Upper lobe of left lung (tissue), 6 donors: ENCODE data around the gene CRHR2. TPM values are rescaled to one million over a fixed set of nuclear protein-coding genes. Genes with fewer than 3 reads are reported as not detected.

Experiments
- ATAC-seq, 2 donors: fragments of 200-7000 bp; cut with Tn5 transposase; one replicate each; pipeline ENCODE4 v1.9.1; 2022; ENCODE audit warnings: mild to moderate bottlenecking in 2 of 2, moderate library complexity in 2 of 2; ENCODE audit not compliant: low FRiP score in 2 of 2
- DNase-seq, 2 donors: peaks; one replicate each; pipeline ENCODE4 v3.0.0-alpha.2; 2019 to 2020
- H3K27ac ChIP-seq, 4 donors: fragments of 200-600 bp; sonication (generic); one replicate each; pipeline ENCODE4 v1.5.1; 2016 to 2019
- H3K27me3 ChIP-seq, 4 donors: fragments of 200-600 bp; sonication (generic); one replicate each; pipeline ENCODE4 v1.5.1; 2017 to 2019
- H3K36me3 ChIP-seq, 4 donors: fragments of 200-600 bp; sonication (generic); one replicate each; pipeline ENCODE4 v1.5.1; 2016 to 2019
- H3K4me1 ChIP-seq, 4 donors: fragments of 200-600 bp; sonication (generic); one replicate each; pipeline ENCODE4 v1.5.1; 2018 to 2019
- H3K4me3 ChIP-seq, 4 donors: fragments of 200-600 bp; sonication (generic); one replicate each; pipeline ENCODE4 v1.5.1; 2017 to 2019; ENCODE audit warnings: mild to moderate bottlenecking in 2 of 4, moderate library complexity in 1 of 4
- H3K9me3 ChIP-seq, 4 donors: fragments of 200-600 bp; sonication (generic); one replicate each; pipeline ENCODE4 v1.5.1; 2018 to 2019
- CTCF ChIP-seq, 6 experiments: fragments of 450-650 bp in 4 of 6; fragments of 200-600 bp in 2 of 6; sonication (generic) in 2 of 6; IDR thresholded peaks; one replicate each; pipeline ENCODE4 v1.5.1; 2016 to 2019; ENCODE audit warnings: antibody characterized with exemption in 6 of 6
- EP300 ChIP-seq, 4 donors: sonication (generic); formaldehyde crosslinking; IDR thresholded peaks; one replicate each; pipeline ENCODE4 v1.5.1; 2017; ENCODE audit warnings: antibody characterized with exemption in 4 of 4, control low read depth in 2 of 4
- POLR2A ChIP-seq, 4 donors: fragments of 450-650 bp; IDR thresholded peaks; one replicate each; pipeline ENCODE4 v1.5.1; 2016 to 2017; ENCODE audit warnings: antibody characterized with exemption in 4 of 4, mild to moderate bottlenecking in 2 of 4
- POLR2AphosphoS5 ChIP-seq, 2 donors: sonication (generic); formaldehyde crosslinking; IDR thresholded peaks; one replicate each; pipeline ENCODE4 v1.5.1; 2017; ENCODE audit warnings: antibody characterized with exemption in 2 of 2
- WGBS, 2 donors: methylation state at CpG; one replicate each; pipeline ENCODE4 v1.1.5; 2017 to 2018; 5-methylcytosine and 5-hydroxymethylcytosine counted together
- total RNA-seq, 6 donors: library from RNA; depleted of rRNA in 4 of 6; stranded (reverse); fragments of >200 nt in 4 of 6; gene quantifications; one replicate each; pipeline versions ENCODE4 v1.1.0 to v1.2.1, GENCODE V29; 2016 to 2021
- donor health status: DM: no; HTN: no; CAD: no; lungs with moderate emphysema.
- donor health status: DM: no; HTN: yes; CAD: no; lungs with severe emphysema.

The CRHR2 gene
- total RNA-seq, 6 donors from 2014 or later: 0.10 to 1.0 (median 0.44) TPM; not detected in 2

GRCh38 chr7:30635798-30636197 lies 46.5 kb downstream of the CRHR2 start:
- no peaks in the 10 kb centered on the region for H3K9me3 ChIP-seq
- peaks cover 0 to 7% (median 0%) of the 10 kb centered on the region in 4 donors for H3K4me1 ChIP-seq
- TF ChIP-seq EP300 (IDR thresholded peaks at IDR 0.05) (peak in 1 of 4 donors; percentile 26), CTCF (IDR thresholded peaks at IDR 0.05) (no peak)
- no peaks in the 10 kb centered on the region for H3K27me3 ChIP-seq
- ATAC-seq: peak in 1 of 2 donors; percentile 51
- WGBS, 2 donors: 76 to 80% methylated on average over 6 of the region's 6 CpGs
- no peak overlapping the region for H3K4me3 ChIP-seq
- H3K36me3 ChIP-seq: peaks cover 10 to 53% (median 29%) of the 10 kb centered on the region in 4 donors
- H3K27ac ChIP-seq: no peak overlapping the region
- DNase-seq: peak in 1 of 2 donors; percentile 48

- H3K36me3 ChIP-seq: peaks cover 12 to 64% (median 31%) of the 10 kb centered on the region in 4 donors
Measured at GRCh38 chr7:30634634-30635201, 47.5 kb downstream of the CRHR2 start.

GRCh38 chr7:30634193-30634626 lies 48.0 kb downstream of the CRHR2 start:
- Histone ChIP-seq H3K4me1 (peaks cover 0 to 7% (median 0%) of the 10 kb centered on the region in 4 donors), H3K27me3 (no peaks in the 10 kb centered on the region), H3K36me3 (peaks cover 12 to 69% (median 35%) of the 10 kb centered on the region in 4 donors), H3K9me3 (no peaks in the 10 kb centered on the region), H3K4me3 (no peak overlapping the region), H3K27ac (peak overlapping the region in 1 of 4 donors; percentile 23)
- WGBS, 2 donors: 80 to 82% methylated on average over 1 of the region's 1 CpG
- TF ChIP-seq EP300 (IDR thresholded peaks at IDR 0.05) (peak in 1 of 4 donors; percentile 62), CTCF (IDR thresholded peaks at IDR 0.05) (no peak), POLR2AphosphoS5 (IDR thresholded peaks at IDR 0.05) (no peak), POLR2A (IDR thresholded peaks at IDR 0.05) (no peak)
- no peak for DNase-seq
- peak in 1 of 2 donors; percentile 51 for ATAC-seq

More at GRCh38 chr7:30634634-30635201, 47.5 kb downstream of the CRHR2 start:
- no peaks in the 10 kb centered on the region for H3K27me3 ChIP-seq
- H3K4me1 ChIP-seq: peaks cover 0 to 7% (median 0%) of the 10 kb centered on the region in 4 donors
- H3K4me3 ChIP-seq: no peak overlapping the region
- WGBS, 2 donors: 83 to 84% methylated on average over 6 of the region's 6 CpGs
- TF ChIP-seq POLR2A (IDR thresholded peaks at IDR 0.05) (no peak), EP300 (IDR thresholded peaks at IDR 0.05) (no peak), POLR2AphosphoS5 (IDR thresholded peaks at IDR 0.05) (no peak), CTCF (IDR thresholded peaks at IDR 0.05) (no peak)
- no peak for ATAC-seq
- DNase-seq: no peak
- peak overlapping the region in 1 of 4 donors; percentile 23 for H3K27ac ChIP-seq
- H3K9me3 ChIP-seq: no peaks in the 10 kb centered on the region

- 73 to 81% methylated on average over 3 of the region's 3 CpGs for WGBS, 2 donors
- Histone ChIP-seq H3K9me3 (no peaks in the 10 kb centered on the region), H3K36me3 (peaks cover 17 to 79% (median 42%) of the 10 kb centered on the region in 4 donors), H3K4me3 (no peak overlapping the region), H3K27me3 (no peaks in the 10 kb centered on the region), H3K27ac (peak overlapping the region in 1 of 4 donors; percentile 35), H3K4me1 (peaks cover 0 to 7% (median 0%) of the 10 kb centered on the region in 4 donors)
- no peak for ATAC-seq
- TF ChIP-seq CTCF (IDR thresholded peaks at IDR 0.05) (no peak), POLR2A (IDR thresholded peaks at IDR 0.05) (no peak), POLR2AphosphoS5 (IDR thresholded peaks at IDR 0.05) (no peak), EP300 (IDR thresholded peaks at IDR 0.05) (no peak)
- no peak for DNase-seq
Measured at GRCh38 chr7:30633223-30633622, 49.0 kb downstream of the CRHR2 start.

GRCh38 chr7:30630986-30631385 lies 51.3 kb downstream of the CRHR2 start:
- no peaks in the 10 kb centered on the region for H3K27me3 ChIP-seq
- TF ChIP-seq POLR2A (IDR thresholded peaks at IDR 0.05) (no peak), POLR2AphosphoS5 (IDR thresholded peaks at IDR 0.05) (no peak), CTCF (IDR thresholded peaks at IDR 0.05) (no peak), EP300 (IDR thresholded peaks at IDR 0.05) (no peak)
- DNase-seq: no peak
- no peak overlapping the region for H3K27ac ChIP-seq
- no peaks in the 10 kb centered on the region for H3K9me3 ChIP-seq
- peaks cover 0 to 7% (median 0%) of the 10 kb centered on the region in 4 donors for H3K4me1 ChIP-seq
- no peak for ATAC-seq
- WGBS, 2 donors: 95 to 96% methylated on average over 4 of the region's 4 CpGs
- no peak overlapping the region for H3K4me3 ChIP-seq
- H3K36me3 ChIP-seq: peaks cover 17 to 100% (median 60%) of the 10 kb centered on the region in 4 donors
